GM12864 (cell line): ENCODE results near the gene PPP6R3.

Source experiments
- DNase-seq: peaks from one replicate; pipeline ENCODE4 v3.0.0-alpha.2; 2011; ENCODE audit warnings: low read depth
- H3K4me3 ChIP-seq: 2 replicates; pipeline ENCODE4 v1.5.1; 2011; ENCODE audit warnings: mild to moderate bottlenecking, low read depth, low read length, control low read depth
- CTCF ChIP-seq: IDR thresholded peaks from 2 replicates; pipeline ENCODE4 v1.5.1; 2011; ENCODE audit warnings: low read depth, mild to moderate bottlenecking, moderate library complexity, low read length, control low read depth, inconsistent platforms; ENCODE audit errors: missing control alignments

The PPP6R3 gene

GRCh38 chr11:68418648-68419047 lies 41.9 kb upstream of the PPP6R3 start:
- no peak for DNase-seq
- TF ChIP-seq CTCF = no peak

GRCh38 chr11:68420171-68420570 lies 40.4 kb upstream of the PPP6R3 start:
- DNase-seq = no peak
- TF ChIP-seq CTCF = no peak
- H3K4me3 ChIP-seq = no peak overlapping the region

More at GRCh38 chr11:68418648-68419047, 41.9 kb upstream of the PPP6R3 start:
- no peak overlapping the region for H3K4me3 ChIP-seq

- TF ChIP-seq CTCF = no peak
- no peak overlapping the region for H3K4me3 ChIP-seq
- DNase-seq = no peak
Measured at GRCh38 chr11:68423481-68423880, 37.1 kb upstream of the PPP6R3 start.

- TF ChIP-seq CTCF = no peak
- no peak for DNase-seq
Measured at GRCh38 chr11:68424101-68424632, 36.4 kb upstream of the PPP6R3 start.

GRCh38 chr11:68424981-68425865 lies 35.3 kb upstream of the PPP6R3 start:
- TF ChIP-seq CTCF = no peak
- no peak for DNase-seq
- no peak overlapping the region for H3K4me3 ChIP-seq

More at GRCh38 chr11:68424101-68424632, 36.4 kb upstream of the PPP6R3 start:
- H3K4me3 ChIP-seq = no peak overlapping the region

- no peak overlapping the region for H3K4me3 ChIP-seq
- no peak for TF ChIP-seq CTCF
- no peak for DNase-seq
Measured at GRCh38 chr11:68425866-68426380, 34.6 kb upstream of the PPP6R3 start.
